SK-N-DZ (cell line): Measurements from ENCODE around the gene ZMIZ1.

ENCODE experiments used
- DNase-seq: peaks from one replicate; pipeline ENCODE4 v3.0.0-alpha.2; 2015; ENCODE audit warnings: low spot score

ZMIZ1 gene

GRCh38 chr10:79350407-79351154 is 281.8 kb downstream of the ZMIZ1 start:
- DNase-seq: no peak

GRCh38 chr10:79351332-79351731 is 282.6 kb downstream of the ZMIZ1 start:
- DNase-seq: no peak

GRCh38 chr10:79352035-79352877 is 283.5 kb downstream of the ZMIZ1 start:
- no peak for DNase-seq

DNA sequence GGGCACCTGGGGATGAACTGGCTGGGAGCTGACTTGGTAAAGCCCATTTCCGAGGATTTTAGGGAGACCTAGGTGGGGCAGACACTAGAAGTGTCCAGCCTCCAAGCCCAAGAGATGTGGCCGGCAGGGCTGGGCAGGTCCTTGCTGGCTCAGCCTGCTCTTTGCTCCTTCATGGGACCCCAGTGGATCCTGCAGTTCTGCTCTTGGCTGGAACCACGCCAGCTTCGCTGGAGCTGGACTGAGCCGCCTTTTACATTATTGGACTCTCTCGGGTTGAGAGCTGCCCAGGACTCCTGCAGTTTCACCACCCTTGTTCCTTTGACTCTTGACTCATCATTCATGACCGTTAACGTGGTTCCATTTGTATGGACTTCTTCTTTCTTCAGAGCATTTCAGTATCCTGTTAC is 284.2 kb downstream of the ZMIZ1 start:
- no peak for DNase-seq

- DNase-seq: no peak
Observed at GRCh38 chr10:79353726-79354125, 285.0 kb downstream of the ZMIZ1 start.

DNA sequence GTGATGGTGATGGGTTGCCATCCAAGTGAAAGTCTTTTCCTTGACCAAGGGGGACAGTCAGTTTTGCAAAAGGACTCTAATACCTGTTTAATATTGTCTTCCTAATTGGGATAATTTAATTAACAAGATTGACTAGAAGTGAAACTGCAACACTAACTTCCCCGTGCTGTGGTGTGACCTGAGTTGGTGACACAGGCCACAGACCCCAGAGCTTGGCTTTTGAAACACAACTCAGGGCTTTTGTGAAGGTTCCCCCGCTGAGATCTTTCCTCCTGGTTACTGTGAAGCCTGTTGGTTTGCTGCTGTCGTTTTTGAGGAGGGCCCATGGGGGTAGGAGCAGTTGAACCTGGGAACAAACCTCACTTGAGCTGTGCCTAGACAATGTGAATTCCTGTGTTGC is 285.4 kb downstream of the ZMIZ1 start:
- DNase-seq: no peak

DNA sequence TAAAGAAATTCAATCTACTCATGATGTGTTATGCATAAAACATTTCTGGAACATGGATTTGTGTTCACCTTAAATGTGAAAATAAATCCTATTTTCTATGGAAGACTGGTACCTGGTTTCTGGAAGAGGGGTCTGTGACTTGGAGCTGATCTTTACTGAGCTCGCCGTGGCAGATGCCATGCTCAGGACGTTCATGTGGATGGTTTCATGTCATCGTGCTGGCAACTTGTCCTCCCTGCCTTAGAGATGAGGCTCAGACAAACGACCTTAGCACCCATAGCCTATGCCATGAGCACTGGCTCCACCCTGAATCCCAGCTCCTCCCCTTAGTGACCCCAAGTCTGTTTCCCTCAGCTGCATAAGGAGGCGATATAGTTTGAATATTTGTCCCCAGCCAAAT is 285.8 kb downstream of the ZMIZ1 start:
- DNase-seq: no peak

DNA sequence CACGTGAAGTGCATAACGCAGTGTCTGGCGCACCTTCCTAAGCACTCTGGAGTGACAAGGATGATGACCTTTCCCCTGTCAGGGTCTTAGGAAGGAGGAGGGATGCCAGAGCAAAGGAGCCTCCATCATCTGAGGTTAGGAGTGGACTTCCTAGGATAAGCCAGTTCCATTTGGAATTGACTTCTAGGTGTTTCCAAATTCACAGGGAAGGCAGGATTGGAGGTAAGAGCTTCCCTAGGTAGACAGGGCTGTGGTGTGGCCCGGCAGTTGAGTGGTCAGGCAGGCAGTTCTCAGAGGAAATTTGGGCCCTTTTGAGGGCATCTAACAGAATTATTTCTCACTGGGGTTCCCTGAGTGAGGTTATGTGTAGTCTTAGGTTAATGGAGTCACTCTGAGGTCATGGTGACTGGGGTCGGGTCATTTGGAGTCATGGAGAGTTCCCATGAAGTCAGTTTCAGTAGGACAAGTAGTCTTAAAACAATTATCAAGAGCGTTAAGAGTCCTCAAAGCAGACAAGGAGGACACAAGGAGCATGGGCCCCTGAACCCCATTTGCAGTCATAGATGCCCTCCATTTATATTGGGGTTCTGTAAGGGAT is 286.8 kb downstream of the ZMIZ1 start:
- DNase-seq: no peak

GRCh38 chr10:79356104-79356503 is 287.3 kb downstream of the ZMIZ1 start:
- no peak for DNase-seq

GRCh38 chr10:79357180-79357579 is 288.4 kb downstream of the ZMIZ1 start:
- DNase-seq: no peak

- no peak for DNase-seq
Observed at GRCh38 chr10:79358811-79359210, 290.0 kb downstream of the ZMIZ1 start.

- DNase-seq: no peak
Observed at GRCh38 chr10:79359816-79360498, 291.2 kb downstream of the ZMIZ1 start.

DNA sequence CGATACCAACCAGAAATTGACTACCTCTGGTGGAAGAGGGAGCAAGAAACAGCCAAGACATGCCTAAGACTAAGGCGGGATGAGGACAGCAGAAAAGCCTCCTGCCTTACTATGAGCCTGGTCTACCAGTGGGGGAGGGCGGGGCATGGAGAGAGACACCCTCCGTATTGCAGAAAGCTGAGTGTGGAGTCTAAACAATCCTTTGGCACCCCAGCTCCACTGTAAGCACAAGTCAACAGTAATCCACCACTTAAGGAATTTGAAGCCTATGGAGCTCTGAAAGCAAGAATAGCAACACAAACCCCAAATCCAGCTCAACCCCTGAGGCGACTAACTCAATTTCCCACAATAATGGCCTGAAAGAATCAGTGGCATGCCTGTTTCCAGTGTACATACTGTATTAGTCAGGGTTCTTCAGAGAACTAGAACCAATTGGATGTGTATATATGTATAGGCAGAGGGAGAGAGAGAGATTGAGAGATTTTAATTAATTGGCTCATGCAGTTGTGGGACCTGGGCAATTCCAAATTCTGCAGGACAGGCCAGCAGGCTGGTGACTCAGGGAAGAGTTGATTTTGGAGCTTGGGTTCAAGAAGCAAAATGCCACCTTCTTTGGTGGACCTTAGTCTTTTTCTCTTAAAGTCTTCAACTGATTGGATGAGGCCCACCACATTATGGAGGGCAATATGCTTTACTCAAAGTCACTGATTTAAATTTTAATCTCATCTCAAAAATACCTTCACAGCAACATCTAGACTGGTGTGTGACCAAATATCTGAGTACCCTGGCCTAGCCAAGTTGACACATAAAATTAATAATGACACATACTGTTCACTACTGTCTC is 292.0 kb downstream of the ZMIZ1 start:
- DNase-seq: no peak

- DNase-seq: no peak
Observed at GRCh38 chr10:79361726-79362397, 293.1 kb downstream of the ZMIZ1 start.
